Panc1 (cell line): ENCODE measurements around the gene KCNMA1. TPM values are rescaled to one million over a fixed set of nuclear protein-coding genes. Genes with fewer than 3 reads are reported as not detected.

ENCODE experiments used
- ATAC-seq: fragments of 200-7000 bp; cut with Tn5 transposase; 2 replicates; pipeline ENCODE4 v1.9.1; 2020; ENCODE audit warnings: mild to moderate bottlenecking, moderate library complexity
- BruUV-seq: library from RNA; stranded (reverse); fragments of 400-500 nt; replicated peaks from 2 replicates; lab custom pipeline; 2021; lab: Mats Ljungman, UMichigan
- CTCF ChIA-PET: fragments of 300-600 bp; sonication (Branson Sonifier 250); formaldehyde crosslinking; loops from one replicate; lab custom pipeline; 2022; ENCODE audit warnings: antibody characterized with exemption; lab: Charles Lee
- POLR2A ChIA-PET: fragments of 300-600 bp; sonication (Branson Sonifier 250); formaldehyde crosslinking; loops from one replicate; lab custom pipeline; 2022; ENCODE audit warnings: antibody characterized with exemption; lab: Charles Lee
- DNase-seq: peaks from one replicate; pipeline ENCODE4 v3.0.0-alpha.2; 2010; ENCODE audit warnings: low read depth, low spot score
- H3K27ac ChIP-seq: 2 replicates; pipeline ENCODE4 v1.5.1; 2011; ENCODE audit warnings: mild to moderate bottlenecking, low read length, inconsistent platforms
- H3K27me3 ChIP-seq: fragments of 200-500 bp; sonication (Bioruptor generic); 2 replicates; pipeline ENCODE4 v1.6.0; 2014; ENCODE audit warnings: low read length, inconsistent platforms; ENCODE audit not compliant: control insufficient read depth, insufficient read depth
- H3K36me3 ChIP-seq: fragments of 200-500 bp; sonication (Bioruptor generic); 2 replicates; pipeline ENCODE4 v1.5.1; 2014; ENCODE audit warnings: inconsistent platforms, mild to moderate bottlenecking, low read length, moderate library complexity; ENCODE audit not compliant: control insufficient read depth, insufficient read depth
- H3K4me1 ChIP-seq: 2 replicates; pipeline ENCODE4 v1.5.1; 2011; ENCODE audit warnings: inconsistent platforms, mild to moderate bottlenecking, low read length, moderate library complexity; ENCODE audit not compliant: control insufficient read depth, insufficient read depth
- H3K4me3 ChIP-seq, 2 experiments: 2 replicates each; pipeline ENCODE4 v1.5.1; 2011 to 2012; ENCODE audit warnings: low read depth in 2 of 2, low read length in 2 of 2, mild to moderate bottlenecking in 2 of 2, inconsistent platforms in 1 of 2, moderate library complexity in 1 of 2
- H3K9me3 ChIP-seq: fragments of 200-500 bp; sonication (Bioruptor generic); 2 replicates; pipeline ENCODE4 v1.5.1; 2014; ENCODE audit warnings: low read depth, mild to moderate bottlenecking, inconsistent platforms, low read length, moderate library complexity; ENCODE audit not compliant: control insufficient read depth, insufficient read depth
- CTCF ChIP-seq: fragments of 450-650 bp; IDR thresholded peaks from 2 replicates; pipeline ENCODE4 v1.5.1; 2017; ENCODE audit warnings: mild to moderate bottlenecking
- POLR2AphosphoS5 ChIP-seq: IDR thresholded peaks from 2 replicates; pipeline ENCODE4 v1.6.1; 2012; ENCODE audit warnings: mild to moderate bottlenecking, low read depth, low read length, moderate library complexity
- SIN3A ChIP-seq: IDR thresholded peaks from 2 replicates; pipeline ENCODE4 v1.6.1; 2012; ENCODE audit warnings: low read depth, mild to moderate bottlenecking, low read length, moderate library complexity, borderline replicate concordance; ENCODE audit not compliant: insufficient read depth
- TCF7L2 ChIP-seq: IDR thresholded peaks from 2 replicates; pipeline ENCODE4 v1.6.1; 2011; ENCODE audit warnings: mild to moderate bottlenecking, low read depth, low read length, inconsistent platforms
- in situ Hi-C: cut with HindIII; loops from 2 replicates; pipeline ENCODE4 v1.10.0; 2016; ENCODE audit warnings: low sequenced_read_pairs, low pct_unique_long_range_greater_than_20kb
- intact Hi-C: fragments of 100-400 bp; cut with micrococcal nuclease; formaldehyde crosslinking; loops from one replicate; pipeline ENCODE4 v1.10.0; 2022; ENCODE audit not compliant: unreplicated experiment
- total RNA-seq: library from RNA; stranded (reverse); gene quantifications from one replicate; pipeline ENCODE4 v1.2.1, GENCODE V29; 2021; ENCODE audit not compliant: unreplicated experiment
- TF ChIP-seq, protein P1 (sequence below), 2 experiments: IDR thresholded peaks; 2 replicates each; pipeline ENCODE4 v1.6.1; 2011 to 2012; ENCODE audit warnings: low read depth in 2 of 2, control low read depth in 1 of 2, low read length in 1 of 2, mild to moderate bottlenecking in 1 of 2, moderate library complexity in 1 of 2; ENCODE audit not compliant: insufficient read depth in 1 of 2

The KCNMA1 gene
- total RNA-seq, 1 experiment from 2014 or later, result 91.9 TPM

- TF ChIP-seq POLR2AphosphoS5, result no peak
- TF ChIP-seq SIN3A, result no peak
- TF ChIP-seq, protein P1, sequence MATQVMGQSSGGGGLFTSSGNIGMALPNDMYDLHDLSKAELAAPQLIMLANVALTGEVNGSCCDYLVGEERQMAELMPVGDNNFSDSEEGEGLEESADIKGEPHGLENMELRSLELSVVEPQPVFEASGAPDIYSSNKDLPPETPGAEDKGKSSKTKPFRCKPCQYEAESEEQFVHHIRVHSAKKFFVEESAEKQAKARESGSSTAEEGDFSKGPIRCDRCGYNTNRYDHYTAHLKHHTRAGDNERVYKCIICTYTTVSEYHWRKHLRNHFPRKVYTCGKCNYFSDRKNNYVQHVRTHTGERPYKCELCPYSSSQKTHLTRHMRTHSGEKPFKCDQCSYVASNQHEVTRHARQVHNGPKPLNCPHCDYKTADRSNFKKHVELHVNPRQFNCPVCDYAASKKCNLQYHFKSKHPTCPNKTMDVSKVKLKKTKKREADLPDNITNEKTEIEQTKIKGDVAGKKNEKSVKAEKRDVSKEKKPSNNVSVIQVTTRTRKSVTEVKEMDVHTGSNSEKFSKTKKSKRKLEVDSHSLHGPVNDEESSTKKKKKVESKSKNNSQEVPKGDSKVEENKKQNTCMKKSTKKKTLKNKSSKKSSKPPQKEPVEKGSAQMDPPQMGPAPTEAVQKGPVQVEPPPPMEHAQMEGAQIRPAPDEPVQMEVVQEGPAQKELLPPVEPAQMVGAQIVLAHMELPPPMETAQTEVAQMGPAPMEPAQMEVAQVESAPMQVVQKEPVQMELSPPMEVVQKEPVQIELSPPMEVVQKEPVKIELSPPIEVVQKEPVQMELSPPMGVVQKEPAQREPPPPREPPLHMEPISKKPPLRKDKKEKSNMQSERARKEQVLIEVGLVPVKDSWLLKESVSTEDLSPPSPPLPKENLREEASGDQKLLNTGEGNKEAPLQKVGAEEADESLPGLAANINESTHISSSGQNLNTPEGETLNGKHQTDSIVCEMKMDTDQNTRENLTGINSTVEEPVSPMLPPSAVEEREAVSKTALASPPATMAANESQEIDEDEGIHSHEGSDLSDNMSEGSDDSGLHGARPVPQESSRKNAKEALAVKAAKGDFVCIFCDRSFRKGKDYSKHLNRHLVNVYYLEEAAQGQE (IDR thresholded peaks at IDR 0.05; ENCODE audit: insufficient read depth in 1 of 2, low read depth in 2 of 2, low read length in 1 of 2), result no peak
- TF ChIP-seq CTCF, result no peak
- no peak for TF ChIP-seq TCF7L2
- POLR2A ChIA-PET, result no interaction called here
- in situ Hi-C loops, result no loop called here
- CTCF ChIA-PET, result no interaction called here
- H3K27ac ChIP-seq, result no peak overlapping the region
- H3K9me3 ChIP-seq, result no peaks in the 10 kb centered on the region
- ATAC-seq (no peak), DNase-seq (no peak)
- H3K4me1 ChIP-seq, result peaks cover 9% of the 10 kb centered on the region; the same call in 1 of the 2 replicates
- H3K27me3 ChIP-seq, result no peaks in the 10 kb centered on the region
- no peaks in the 10 kb centered on the region for H3K36me3 ChIP-seq
- H3K4me3 ChIP-seq, result no peak overlapping the region
- no TSS peak for BruUV-seq
- intact Hi-C loops, result no loop called here
These were observed 454.8 kb downstream of the KCNMA1 start for GRCh38 chr10:77182803-77183202.

GRCh38 chr10:77180794-77181193 is 456.8 kb downstream of the KCNMA1 start:
- ATAC-seq, result no peak
- DNase-seq, result no peak
- H3K36me3 ChIP-seq, result no peaks in the 10 kb centered on the region
- BruUV-seq, result no TSS peak
- H3K9me3 ChIP-seq, result no peaks in the 10 kb centered on the region
- H3K27ac ChIP-seq, result no peak overlapping the region; the same call in 1 of the 2 replicates
- no peak overlapping the region for H3K4me3 ChIP-seq
- ChIA-PET CTCF (no interaction called here), POLR2A (no interaction called here)
- TF ChIP-seq CTCF, result no peak
- no peak for TF ChIP-seq TCF7L2
- TF ChIP-seq, protein P1 (IDR thresholded peaks at IDR 0.05; ENCODE audit: insufficient read depth in 1 of 2, low read depth in 2 of 2, low read length in 1 of 2), result no peak
- no peak for TF ChIP-seq POLR2AphosphoS5
- no peak for TF ChIP-seq SIN3A
- peaks cover 7% of the 10 kb centered on the region; the same call in 1 of the 2 replicates for H3K4me1 ChIP-seq
- intact Hi-C loops (no loop called here), in situ Hi-C loops (no loop called here)
- no peaks in the 10 kb centered on the region for H3K27me3 ChIP-seq
